ENCODE measurements around the gene SLBP.

The SLBP gene

GRCh38 chr4:1644891-1645657 is 67.0 kb downstream of the SLBP start:
- Histone ChIP-seq H3K4me1 (ENCODE audit: control insufficient read depth, insufficient read depth, low read length, poor library complexity, severe bottlenecking) (no peaks in the 10 kb centered on the region), H3K9me3 (ENCODE audit: control insufficient read depth, low read length) (no peaks in the 10 kb centered on the region), H3K27me3 (replicated peaks; ENCODE audit: control insufficient read depth, insufficient read depth, low read length, poor library complexity, severe bottlenecking) (no peaks in the 10 kb centered on the region), H3K4me3 (ENCODE audit: insufficient read depth, low read depth, low read length, poor library complexity, severe bottlenecking) (no peak overlapping the region), H3K36me3 (ENCODE audit: control insufficient read depth, insufficient read depth, low read length) (no peaks in the 10 kb centered on the region), H3K27ac (ENCODE audit: insufficient read depth, low read length, poor library complexity, severe bottlenecking) (no peak overlapping the region)
- no peak for DNase-seq

DNA sequence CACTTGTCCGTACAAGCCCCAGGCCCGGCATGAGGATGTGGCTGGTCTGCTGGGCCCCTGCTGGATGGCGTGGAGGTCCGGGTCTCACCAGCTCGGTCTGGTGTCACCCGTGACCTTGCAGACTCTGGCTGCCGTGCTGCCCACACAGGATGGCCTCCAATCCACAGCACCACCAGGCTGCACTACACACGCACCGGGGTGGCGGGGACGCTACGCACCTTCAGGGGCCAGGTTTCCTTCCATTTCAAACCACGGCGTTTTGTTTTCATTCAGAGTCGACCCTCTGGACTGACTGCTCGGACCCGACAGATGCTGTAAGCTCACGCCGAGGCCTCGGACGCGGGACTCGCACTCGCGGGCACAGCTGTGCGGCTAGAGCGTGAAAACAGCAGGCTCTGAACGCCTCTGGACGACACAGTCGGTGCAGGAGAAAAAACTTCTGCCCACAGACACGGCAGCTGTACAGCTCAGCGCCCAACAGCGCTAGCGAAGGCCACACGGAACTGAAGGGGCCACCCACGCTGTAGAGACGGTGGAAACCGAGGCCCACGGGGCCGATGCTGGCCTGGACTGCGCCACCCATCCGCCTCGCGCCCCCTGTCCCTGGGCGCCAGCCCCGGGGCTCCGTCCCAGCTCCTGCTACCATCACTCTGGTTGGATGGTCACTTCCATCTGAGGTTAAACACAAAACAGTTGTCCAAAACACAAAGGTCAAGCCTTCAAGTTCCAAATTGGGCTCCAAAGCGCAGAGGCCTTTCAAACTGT is 68.0 kb downstream of the SLBP start:
- no peak for DNase-seq

More for the DNA sequence above, 68.0 kb downstream of the SLBP start:
- H3K4me3 ChIP-seq (ENCODE audit: insufficient read depth, low read depth, low read length, poor library complexity, severe bottlenecking): no peak overlapping the region
- no peaks in the 10 kb centered on the region for H3K36me3 ChIP-seq (ENCODE audit: control insufficient read depth, insufficient read depth, low read length)
- no peaks in the 10 kb centered on the region for H3K4me1 ChIP-seq (ENCODE audit: control insufficient read depth, insufficient read depth, low read length, poor library complexity, severe bottlenecking)
- H3K27ac ChIP-seq (ENCODE audit: insufficient read depth, low read length, poor library complexity, severe bottlenecking): no peak overlapping the region
- H3K9me3 ChIP-seq (ENCODE audit: control insufficient read depth, low read length): no peaks in the 10 kb centered on the region
- no peaks in the 10 kb centered on the region for H3K27me3 ChIP-seq (replicated peaks; ENCODE audit: control insufficient read depth, insufficient read depth, low read length, poor library complexity, severe bottlenecking)
